GM12878 (cell line): ENCODE results near the gene EIF2B4. TPM values are rescaled to one million over a fixed set of nuclear protein-coding genes. Genes with fewer than 3 reads are reported as not detected.
A peak's percentile ranks its signal among the peaks of the same experiment; 100 is the strongest.

ENCODE experiments used
- BACH1 ChIP-seq: fragments of 450-650 bp; IDR thresholded peaks from 2 replicates; pipeline ENCODE4 v1.6.1; 2017; ENCODE audit warnings: mild to moderate bottlenecking, borderline replicate concordance
- BHLHE40 ChIP-seq, 2 experiments: fragments of 450-650 bp in 1 of 2; IDR thresholded peaks; 2 replicates each; pipeline ENCODE4 v1.6.1; 2011 to 2017; ENCODE audit warnings: low read depth in 2 of 2, borderline replicate concordance in 1 of 2, improper control_type of control experiment in 1 of 2, low read length in 1 of 2, mild to moderate bottlenecking in 1 of 2
- BRCA1 ChIP-seq: IDR thresholded peaks from 2 replicates; pipeline ENCODE4 v1.6.1; 2011; ENCODE audit warnings: low read depth, low read length, improper control_type of control experiment
- CBX3 ChIP-seq: fragments of 200-600 bp; sonication (generic); IDR thresholded peaks from 2 replicates; pipeline ENCODE4 v1.6.1; 2016; ENCODE audit warnings: low read depth, borderline replicate concordance
- HDAC6 ChIP-seq: fragments of 200-600 bp; sonication (generic); IDR thresholded peaks from one replicate; pipeline ENCODE4 v1.8.0; 2017; ENCODE audit warnings: antibody characterized with exemption; ENCODE audit not compliant: unreplicated experiment
- IKZF1 ChIP-seq: fragments of 450-650 bp; conservative IDR thresholded peaks from 2 replicates; pipeline ENCODE4 v1.6.1; 2017; ENCODE audit warnings: antibody characterized with exemption, mild to moderate bottlenecking
- RUNX3 ChIP-seq: IDR thresholded peaks from 2 replicates; pipeline ENCODE4 v1.6.1; 2012; ENCODE audit warnings: low read length, inconsistent platforms
- polyA plus RNA-seq, 11 experiments: library from polyadenylated mRNA; depleted of rRNA in 4 of 11; unstranded in 6 of 11; stranded (reverse) in 5 of 11; fragments of >200 nt; fragmentation: Nextera tagmentation in 4 of 11; fragmentation: Illumina TruSeq in 1 of 11; extraction: Ambion mirVana in 4 of 11; extraction: Trizol in 1 of 11; gene quantifications; 1 replicate in 1 of 11; 2 replicates in 10 of 11; pipeline versions ENCODE4 v1.2.1 to v1.2.3, GENCODE V29; 2011 to 2016; ENCODE audit warnings: inconsistent platforms in 2 of 11, missing spikeins in 2 of 11, low read depth in 1 of 11
- total RNA-seq, 4 experiments: library from RNA; depleted of rRNA in 3 of 4; stranded (reverse); fragments of >200 nt in 3 of 4; fragmentation: Illumina TruSeq in 1 of 4; extraction: Trizol in 1 of 4; gene quantifications; 2 replicates each; pipeline versions ENCODE4 v1.2.1 to v1.2.3, GENCODE V29; 2013 to 2021
- TF ChIP-seq, protein P1 (sequence below): fragments of 450-650 bp; conservative IDR thresholded peaks from 2 replicates; pipeline ENCODE4 v1.6.1; 2017; ENCODE audit warnings: mild to moderate bottlenecking, moderate library complexity
- TF ChIP-seq, protein P2 (sequence below): IDR thresholded peaks from 2 replicates; pipeline ENCODE4 v1.6.1; 2012; ENCODE audit warnings: low read length, inconsistent platforms
- TF ChIP-seq, protein P3 (sequence below): fragments of 150-350 bp; IDR thresholded peaks from 2 replicates; pipeline ENCODE4 v1.6.1; 2014; ENCODE audit warnings: mild to moderate bottlenecking, low read depth, low read length
- TF ChIP-seq, protein P4 (sequence below): fragments of 450-650 bp; formaldehyde crosslinking; IDR thresholded peaks from 2 replicates; pipeline ENCODE4 v1.4.0; 2020; ENCODE audit warnings: mild to moderate bottlenecking, moderate library complexity
- TF ChIP-seq, protein P5 (sequence below): fragments of 450-650 bp; IDR thresholded peaks from 2 replicates; pipeline ENCODE4 v1.6.1; 2016; ENCODE audit warnings: mild to moderate bottlenecking
- TF ChIP-seq, protein P6 (sequence below): fragments of 450-650 bp; IDR thresholded peaks from 2 replicates; pipeline ENCODE4 v1.6.1; 2017; ENCODE audit warnings: mild to moderate bottlenecking, moderate library complexity

EIF2B4 gene
- total and polyA plus RNA-seq, 10 of the 15 experiments (the other 5 are each of a cell fraction or from before 2014, with no cell fraction given): 13.4 to 53.9 (median 27.5) TPM

DNA sequence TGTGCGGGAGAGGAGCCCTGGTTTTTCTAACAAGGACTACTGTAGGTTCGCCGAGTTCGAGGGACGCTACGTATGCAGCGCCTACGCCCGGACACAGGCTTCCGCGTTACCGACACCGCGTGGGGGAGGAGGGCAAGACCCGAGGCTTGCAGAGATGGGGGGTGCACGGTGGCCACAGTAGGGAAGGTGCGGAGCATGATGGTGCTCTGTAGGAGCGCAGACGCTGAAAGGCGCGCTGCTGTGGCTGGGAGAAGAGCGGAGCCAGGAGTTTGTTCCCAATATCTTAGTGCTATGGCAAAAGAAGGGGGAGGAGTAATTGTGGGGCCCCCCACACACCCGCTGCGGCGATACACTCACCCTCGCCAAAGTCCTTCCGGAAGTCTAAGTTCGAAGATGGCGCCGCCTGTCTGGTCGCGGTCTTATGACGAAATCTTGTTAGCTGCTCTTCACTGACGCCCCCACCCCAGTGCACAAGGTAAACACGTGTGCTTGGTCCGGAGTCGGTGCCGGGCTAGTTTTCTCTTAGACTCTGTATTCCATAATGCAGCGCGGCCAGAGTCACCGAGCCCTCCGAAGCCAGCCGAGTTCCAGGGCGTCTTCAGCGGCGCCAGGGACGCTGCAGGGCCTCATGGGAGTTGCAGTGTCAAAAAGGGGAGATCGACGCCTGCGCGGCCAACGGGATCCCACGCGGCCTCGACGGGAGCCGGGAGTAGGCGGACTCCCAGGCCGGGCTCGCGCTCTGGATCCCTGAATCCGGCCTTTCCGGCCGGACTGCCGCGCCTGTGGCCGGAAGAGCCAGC is 13.6 kb downstream of the EIF2B4 start, which contains the start of gene GTF3C2 (continued):
- TF ChIP-seq, protein P1, sequence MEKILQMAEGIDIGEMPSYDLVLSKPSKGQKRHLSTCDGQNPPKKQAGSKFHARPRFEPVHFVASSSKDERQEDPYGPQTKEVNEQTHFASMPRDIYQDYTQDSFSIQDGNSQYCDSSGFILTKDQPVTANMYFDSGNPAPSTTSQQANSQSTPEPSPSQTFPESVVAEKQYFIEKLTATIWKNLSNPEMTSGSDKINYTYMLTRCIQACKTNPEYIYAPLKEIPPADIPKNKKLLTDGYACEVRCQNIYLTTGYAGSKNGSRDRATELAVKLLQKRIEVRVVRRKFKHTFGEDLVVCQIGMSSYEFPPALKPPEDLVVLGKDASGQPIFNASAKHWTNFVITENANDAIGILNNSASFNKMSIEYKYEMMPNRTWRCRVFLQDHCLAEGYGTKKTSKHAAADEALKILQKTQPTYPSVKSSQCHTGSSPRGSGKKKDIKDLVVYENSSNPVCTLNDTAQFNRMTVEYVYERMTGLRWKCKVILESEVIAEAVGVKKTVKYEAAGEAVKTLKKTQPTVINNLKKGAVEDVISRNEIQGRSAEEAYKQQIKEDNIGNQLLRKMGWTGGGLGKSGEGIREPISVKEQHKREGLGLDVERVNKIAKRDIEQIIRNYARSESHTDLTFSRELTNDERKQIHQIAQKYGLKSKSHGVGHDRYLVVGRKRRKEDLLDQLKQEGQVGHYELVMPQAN: peak; percentile 96; the same call in 1 of the 2 replicates
- TF ChIP-seq IKZF1: peak; percentile 98
- TF ChIP-seq, protein P2, sequence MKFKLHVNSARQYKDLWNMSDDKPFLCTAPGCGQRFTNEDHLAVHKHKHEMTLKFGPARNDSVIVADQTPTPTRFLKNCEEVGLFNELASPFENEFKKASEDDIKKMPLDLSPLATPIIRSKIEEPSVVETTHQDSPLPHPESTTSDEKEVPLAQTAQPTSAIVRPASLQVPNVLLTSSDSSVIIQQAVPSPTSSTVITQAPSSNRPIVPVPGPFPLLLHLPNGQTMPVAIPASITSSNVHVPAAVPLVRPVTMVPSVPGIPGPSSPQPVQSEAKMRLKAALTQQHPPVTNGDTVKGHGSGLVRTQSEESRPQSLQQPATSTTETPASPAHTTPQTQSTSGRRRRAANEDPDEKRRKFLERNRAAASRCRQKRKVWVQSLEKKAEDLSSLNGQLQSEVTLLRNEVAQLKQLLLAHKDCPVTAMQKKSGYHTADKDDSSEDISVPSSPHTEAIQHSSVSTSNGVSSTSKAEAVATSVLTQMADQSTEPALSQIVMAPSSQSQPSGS: no peak
- TF ChIP-seq, protein P3, sequence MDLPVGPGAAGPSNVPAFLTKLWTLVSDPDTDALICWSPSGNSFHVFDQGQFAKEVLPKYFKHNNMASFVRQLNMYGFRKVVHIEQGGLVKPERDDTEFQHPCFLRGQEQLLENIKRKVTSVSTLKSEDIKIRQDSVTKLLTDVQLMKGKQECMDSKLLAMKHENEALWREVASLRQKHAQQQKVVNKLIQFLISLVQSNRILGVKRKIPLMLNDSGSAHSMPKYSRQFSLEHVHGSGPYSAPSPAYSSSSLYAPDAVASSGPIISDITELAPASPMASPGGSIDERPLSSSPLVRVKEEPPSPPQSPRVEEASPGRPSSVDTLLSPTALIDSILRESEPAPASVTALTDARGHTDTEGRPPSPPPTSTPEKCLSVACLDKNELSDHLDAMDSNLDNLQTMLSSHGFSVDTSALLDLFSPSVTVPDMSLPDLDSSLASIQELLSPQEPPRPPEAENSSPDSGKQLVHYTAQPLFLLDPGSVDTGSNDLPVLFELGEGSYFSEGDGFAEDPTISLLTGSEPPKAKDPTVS: no peak
- TF ChIP-seq BACH1: no peak
- TF ChIP-seq CBX3: no peak
- TF ChIP-seq BRCA1: no peak
- TF ChIP-seq, protein P4, sequence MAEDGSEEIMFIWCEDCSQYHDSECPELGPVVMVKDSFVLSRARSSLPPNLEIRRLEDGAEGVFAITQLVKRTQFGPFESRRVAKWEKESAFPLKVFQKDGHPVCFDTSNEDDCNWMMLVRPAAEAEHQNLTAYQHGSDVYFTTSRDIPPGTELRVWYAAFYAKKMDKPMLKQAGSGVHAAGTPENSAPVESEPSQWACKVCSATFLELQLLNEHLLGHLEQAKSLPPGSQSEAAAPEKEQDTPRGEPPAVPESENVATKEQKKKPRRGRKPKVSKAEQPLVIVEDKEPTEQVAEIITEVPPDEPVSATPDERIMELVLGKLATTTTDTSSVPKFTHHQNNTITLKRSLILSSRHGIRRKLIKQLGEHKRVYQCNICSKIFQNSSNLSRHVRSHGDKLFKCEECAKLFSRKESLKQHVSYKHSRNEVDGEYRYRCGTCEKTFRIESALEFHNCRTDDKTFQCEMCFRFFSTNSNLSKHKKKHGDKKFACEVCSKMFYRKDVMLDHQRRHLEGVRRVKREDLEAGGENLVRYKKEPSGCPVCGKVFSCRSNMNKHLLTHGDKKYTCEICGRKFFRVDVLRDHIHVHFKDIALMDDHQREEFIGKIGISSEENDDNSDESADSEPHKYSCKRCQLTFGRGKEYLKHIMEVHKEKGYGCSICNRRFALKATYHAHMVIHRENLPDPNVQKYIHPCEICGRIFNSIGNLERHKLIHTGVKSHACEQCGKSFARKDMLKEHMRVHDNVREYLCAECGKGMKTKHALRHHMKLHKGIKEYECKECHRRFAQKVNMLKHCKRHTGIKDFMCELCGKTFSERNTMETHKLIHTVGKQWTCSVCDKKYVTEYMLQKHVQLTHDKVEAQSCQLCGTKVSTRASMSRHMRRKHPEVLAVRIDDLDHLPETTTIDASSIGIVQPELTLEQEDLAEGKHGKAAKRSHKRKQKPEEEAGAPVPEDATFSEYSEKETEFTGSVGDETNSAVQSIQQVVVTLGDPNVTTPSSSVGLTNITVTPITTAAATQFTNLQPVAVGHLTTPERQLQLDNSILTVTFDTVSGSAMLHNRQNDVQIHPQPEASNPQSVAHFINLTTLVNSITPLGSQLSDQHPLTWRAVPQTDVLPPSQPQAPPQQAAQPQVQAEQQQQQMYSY (CRISPR knock-in tag): no peak
- TF ChIP-seq RUNX3: no peak; the same call in 1 of the 2 replicates
- no peak for TF ChIP-seq HDAC6
- TF ChIP-seq, protein P5, sequence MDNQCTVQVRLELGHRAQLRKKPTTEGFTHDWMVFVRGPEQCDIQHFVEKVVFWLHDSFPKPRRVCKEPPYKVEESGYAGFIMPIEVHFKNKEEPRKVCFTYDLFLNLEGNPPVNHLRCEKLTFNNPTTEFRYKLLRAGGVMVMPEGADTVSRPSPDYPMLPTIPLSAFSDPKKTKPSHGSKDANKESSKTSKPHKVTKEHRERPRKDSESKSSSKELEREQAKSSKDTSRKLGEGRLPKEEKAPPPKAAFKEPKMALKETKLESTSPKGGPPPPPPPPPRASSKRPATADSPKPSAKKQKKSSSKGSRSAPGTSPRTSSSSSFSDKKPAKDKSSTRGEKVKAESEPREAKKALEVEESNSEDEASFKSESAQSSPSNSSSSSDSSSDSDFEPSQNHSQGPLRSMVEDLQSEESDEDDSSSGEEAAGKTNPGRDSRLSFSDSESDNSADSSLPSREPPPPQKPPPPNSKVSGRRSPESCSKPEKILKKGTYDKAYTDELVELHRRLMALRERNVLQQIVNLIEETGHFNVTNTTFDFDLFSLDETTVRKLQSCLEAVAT: peak; percentile 63
- TF ChIP-seq BHLHE40 (IDR thresholded peaks at IDR 0.05; ENCODE audit: borderline replicate concordance in 1 of 2, low read depth in 2 of 2, low read length in 1 of 2): peak in 1 of 2 experiments; percentile 81
- TF ChIP-seq, protein P6, sequence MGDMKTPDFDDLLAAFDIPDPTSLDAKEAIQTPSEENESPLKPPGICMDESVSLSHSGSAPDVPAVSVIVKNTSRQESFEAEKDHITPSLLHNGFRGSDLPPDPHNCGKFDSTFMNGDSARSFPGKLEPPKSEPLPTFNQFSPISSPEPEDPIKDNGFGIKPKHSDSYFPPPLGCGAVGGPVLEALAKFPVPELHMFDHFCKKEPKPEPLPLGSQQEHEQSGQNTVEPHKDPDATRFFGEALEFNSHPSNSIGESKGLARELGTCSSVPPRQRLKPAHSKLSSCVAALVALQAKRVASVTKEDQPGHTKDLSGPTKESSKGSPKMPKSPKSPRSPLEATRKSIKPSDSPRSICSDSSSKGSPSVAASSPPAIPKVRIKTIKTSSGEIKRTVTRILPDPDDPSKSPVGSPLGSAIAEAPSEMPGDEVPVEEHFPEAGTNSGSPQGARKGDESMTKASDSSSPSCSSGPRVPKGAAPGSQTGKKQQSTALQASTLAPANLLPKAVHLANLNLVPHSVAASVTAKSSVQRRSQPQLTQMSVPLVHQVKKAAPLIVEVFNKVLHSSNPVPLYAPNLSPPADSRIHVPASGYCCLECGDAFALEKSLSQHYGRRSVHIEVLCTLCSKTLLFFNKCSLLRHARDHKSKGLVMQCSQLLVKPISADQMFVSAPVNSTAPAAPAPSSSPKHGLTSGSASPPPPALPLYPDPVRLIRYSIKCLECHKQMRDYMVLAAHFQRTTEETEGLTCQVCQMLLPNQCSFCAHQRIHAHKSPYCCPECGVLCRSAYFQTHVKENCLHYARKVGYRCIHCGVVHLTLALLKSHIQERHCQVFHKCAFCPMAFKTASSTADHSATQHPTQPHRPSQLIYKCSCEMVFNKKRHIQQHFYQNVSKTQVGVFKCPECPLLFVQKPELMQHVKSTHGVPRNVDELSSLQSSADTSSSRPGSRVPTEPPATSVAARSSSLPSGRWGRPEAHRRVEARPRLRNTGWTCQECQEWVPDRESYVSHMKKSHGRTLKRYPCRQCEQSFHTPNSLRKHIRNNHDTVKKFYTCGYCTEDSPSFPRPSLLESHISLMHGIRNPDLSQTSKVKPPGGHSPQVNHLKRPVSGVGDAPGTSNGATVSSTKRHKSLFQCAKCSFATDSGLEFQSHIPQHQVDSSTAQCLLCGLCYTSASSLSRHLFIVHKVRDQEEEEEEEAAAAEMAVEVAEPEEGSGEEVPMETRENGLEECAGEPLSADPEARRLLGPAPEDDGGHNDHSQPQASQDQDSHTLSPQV: no peak
